Cortex of kidney (tissue), 1 donor: ENCODE results near the gene GALC.
A peak's percentile ranks its signal among the peaks of the same experiment; 100 is the strongest.
"Not testable (repeated sequence)": the region's sequence is repeated elsewhere in the genome, so short reads cannot be mapped to it uniquely, and the experiment has no call there.

Source experiments
- DNase-seq: peaks from one replicate; lab custom pipeline; 2025; lab: John Stamatoyannopoulos, UW

Gene GALC

GRCh38 chr14:87992718-87993628 is at the start of gene GALC:
Gene GALC, minus strand, starts transcription at chr14:87993182. Its CDS starts 18 bp downstream, at chr14:87993164.
- DNase-seq: peak; percentile 31

- DNase-seq: no peak
Observed at GRCh38 chr14:88040146-88040545, 47.2 kb upstream of the GALC start.

GRCh38 chr14:88039197-88039596 is 46.2 kb upstream of the GALC start:
- DNase-seq: no peak

- no peak for DNase-seq
Observed at GRCh38 chr14:88037325-88037724, 44.3 kb upstream of the GALC start.

- no peak for DNase-seq
Observed at GRCh38 chr14:88036422-88036821, 43.4 kb upstream of the GALC start.

GRCh38 chr14:88034076-88034475 is 41.1 kb upstream of the GALC start:
- DNase-seq: no peak

- DNase-seq: no peak
Observed at GRCh38 chr14:88032373-88032772, 39.4 kb upstream of the GALC start.

- no peak for DNase-seq
Observed at GRCh38 chr14:88030892-88031291, 37.9 kb upstream of the GALC start.

GRCh38 chr14:88030079-88030478 is 37.1 kb upstream of the GALC start:
- no peak for DNase-seq

GRCh38 chr14:88029500-88029899 is 36.5 kb upstream of the GALC start:
- no peak for DNase-seq

GRCh38 chr14:88026890-88027289 is 33.9 kb upstream of the GALC start:
- DNase-seq: no peak

GRCh38 chr14:88025313-88025712 is 32.3 kb upstream of the GALC start:
- DNase-seq: no peak

- DNase-seq: not testable (repeated sequence)
Observed at GRCh38 chr14:88024252-88025086, 31.5 kb upstream of the GALC start.

- DNase-seq: no peak
Observed at GRCh38 chr14:88023658-88024187, 30.7 kb upstream of the GALC start.

- DNase-seq: no peak
Observed at GRCh38 chr14:88017535-88017934, 24.6 kb upstream of the GALC start.

- DNase-seq: no peak
Observed at GRCh38 chr14:88016768-88017167, 23.8 kb upstream of the GALC start.

GRCh38 chr14:88013750-88014349 is 20.9 kb upstream of the GALC start:
- no peak for DNase-seq

- DNase-seq: no peak
Observed at GRCh38 chr14:88012495-88012894, 19.5 kb upstream of the GALC start.

GRCh38 chr14:88010331-88010730 is 17.3 kb upstream of the GALC start:
- no peak for DNase-seq

- DNase-seq: no peak
Observed at GRCh38 chr14:88009486-88009885, 16.5 kb upstream of the GALC start.

GRCh38 chr14:88008039-88008742 is 15.2 kb upstream of the GALC start:
- no peak for DNase-seq

GRCh38 chr14:88007608-88008007 is 14.6 kb upstream of the GALC start:
- DNase-seq: no peak
